Anterior cingulate cortex (tissue), 58 donors: ENCODE measurements around the gene TIPARP.

Source experiments
- DNase-seq, 58 donors: peaks; one replicate each; lab custom pipeline; 2025; lab: John Stamatoyannopoulos, UW

The TIPARP gene

GRCh38 chr3:156674046-156674910 is at the start of gene TIPARP:
Gene TIPARP, plus strand, starts transcription at chr3:156674590. Its CDS starts 3,108 bp downstream, at chr3:156677698.
- peak; percentile 88 to 100 (median 98) for DNase-seq

- no peak for DNase-seq
Observed at GRCh38 chr3:156626104-156626503, 48.3 kb upstream of the TIPARP start.

GRCh38 chr3:156627946-156628569 is 46.3 kb upstream of the TIPARP start:
- DNase-seq: no peak

DNA sequence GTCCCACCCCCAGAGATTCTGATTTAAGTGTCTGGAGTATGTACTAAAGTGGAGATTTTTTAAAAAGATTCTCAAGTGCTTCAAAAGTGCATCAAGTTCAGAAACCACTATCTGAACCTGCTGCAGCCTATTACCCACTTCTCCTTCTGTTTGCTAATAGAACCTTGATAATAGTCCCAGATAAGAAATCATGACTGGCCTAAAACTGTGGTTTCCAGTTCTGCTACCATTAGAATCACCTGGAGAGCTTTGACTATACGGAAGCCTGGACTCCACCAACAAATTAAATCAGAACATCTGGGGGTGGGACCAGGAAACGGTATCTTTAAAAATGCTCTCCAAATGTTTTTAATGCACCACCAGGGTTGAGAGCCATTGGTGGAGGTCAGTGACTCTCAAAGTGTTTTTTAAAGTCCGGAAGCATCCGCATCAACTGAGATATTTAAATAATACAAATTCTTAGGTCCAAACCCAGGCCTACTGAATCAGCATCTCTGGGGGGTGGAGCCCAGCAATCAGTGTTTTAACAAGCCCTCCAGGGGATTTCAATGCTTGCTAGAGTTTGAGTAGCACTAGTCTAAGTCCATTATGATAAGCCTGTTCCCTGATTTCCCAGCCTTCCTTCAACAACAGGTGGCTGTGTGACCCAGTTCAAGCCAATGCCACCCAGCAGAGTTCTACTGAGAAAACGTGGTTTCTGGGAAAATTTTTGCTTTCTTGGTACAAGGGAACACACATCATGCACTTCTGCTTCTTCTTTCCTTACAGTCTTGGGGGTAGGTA is 45.4 kb upstream of the TIPARP start:
- DNase-seq: no peak

DNA sequence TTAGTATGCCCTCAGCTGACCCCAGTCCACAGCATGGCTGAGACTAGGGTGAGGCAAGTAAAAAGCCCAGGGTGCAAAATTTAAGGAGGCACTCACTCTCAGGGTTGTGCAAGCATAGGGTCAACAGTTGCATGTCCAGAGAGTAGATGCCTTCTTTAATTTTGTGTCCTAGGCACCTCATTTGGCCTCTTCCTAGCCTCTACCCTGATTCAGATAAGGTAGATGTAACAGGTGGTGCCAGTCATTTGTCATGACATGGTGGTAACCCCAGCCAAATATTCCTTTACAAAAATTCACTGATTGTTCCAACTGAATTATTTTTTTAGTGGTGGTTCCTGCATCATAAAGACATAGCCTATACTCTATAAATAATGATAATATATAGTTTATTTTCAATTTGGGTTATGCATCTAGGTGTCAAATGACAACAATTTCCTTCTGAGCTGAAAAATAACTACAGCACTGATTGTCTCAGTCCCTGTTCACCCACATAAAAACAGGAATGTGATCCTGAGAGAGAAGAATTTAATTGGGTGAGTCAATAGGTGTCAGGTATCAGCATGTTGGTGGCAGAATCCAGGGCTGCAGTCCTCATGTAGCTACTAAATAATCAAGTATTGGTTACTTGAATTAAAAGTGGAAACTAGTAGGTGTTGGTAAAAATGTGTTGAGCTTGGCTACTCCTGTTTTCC is 44.2 kb upstream of the TIPARP start:
- DNase-seq: no peak

DNA sequence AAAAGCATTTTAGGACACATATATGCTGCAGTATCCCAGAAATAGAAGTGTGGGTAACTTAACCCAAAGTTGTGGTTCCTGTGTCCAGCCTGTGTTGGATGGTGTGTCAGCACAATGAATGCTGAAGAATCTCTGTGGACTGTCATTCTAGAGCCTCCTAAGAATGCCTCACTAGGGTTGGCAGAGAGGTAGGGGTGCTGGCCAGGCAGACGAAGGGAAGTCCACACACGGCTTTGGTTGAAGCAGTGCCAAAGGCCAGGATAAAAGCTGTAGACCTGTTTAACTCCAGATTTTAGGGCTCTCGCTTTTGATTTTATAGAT is 43.7 kb upstream of the TIPARP start:
- DNase-seq: no peak

DNA sequence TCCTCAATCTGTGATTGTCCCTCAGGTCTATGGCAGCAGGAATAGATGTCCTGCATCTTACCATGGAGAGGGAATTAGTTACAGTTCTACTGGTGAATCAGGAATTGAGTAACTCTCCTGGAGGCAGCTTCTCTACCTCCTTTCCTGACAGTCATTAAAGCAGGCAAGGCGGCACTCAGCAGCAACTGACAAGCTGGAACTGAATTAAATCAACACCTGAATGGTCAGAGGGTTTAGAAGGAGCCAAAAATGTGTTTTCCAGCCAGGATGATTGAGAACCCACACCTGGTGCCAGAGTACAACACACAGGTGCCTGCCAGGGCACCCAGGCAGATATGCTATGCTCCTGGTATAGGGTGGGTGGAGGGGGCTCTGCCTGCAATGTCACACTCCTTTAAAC is 43.1 kb upstream of the TIPARP start:
- no peak for DNase-seq

- DNase-seq: no peak
Observed at GRCh38 chr3:156632601-156633000, 41.8 kb upstream of the TIPARP start.

GRCh38 chr3:156633335-156633734 is 41.1 kb upstream of the TIPARP start:
- peak in 19 of 58 donors; percentile 3 to 36 (median 13) for DNase-seq

DNA sequence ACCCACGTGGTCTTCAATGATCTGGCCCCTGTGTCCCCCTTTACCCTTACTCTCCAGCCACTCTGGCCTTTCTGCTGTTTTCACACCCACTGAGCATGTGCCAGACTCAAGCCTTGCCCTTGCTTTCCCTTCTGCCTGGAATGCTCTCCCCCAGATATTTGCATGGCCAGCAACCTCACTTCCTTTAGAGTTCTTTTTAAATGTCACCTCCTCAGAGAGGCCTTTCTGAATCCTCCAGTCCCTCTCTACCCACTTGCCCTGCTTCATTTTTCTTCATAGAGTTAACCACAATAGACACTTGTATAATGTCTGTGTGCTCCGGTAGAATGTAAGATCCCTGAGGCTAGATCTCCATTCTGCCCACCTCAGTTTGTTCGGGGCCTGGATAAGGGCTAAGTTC is 39.4 kb upstream of the TIPARP start:
- DNase-seq: no peak

DNA sequence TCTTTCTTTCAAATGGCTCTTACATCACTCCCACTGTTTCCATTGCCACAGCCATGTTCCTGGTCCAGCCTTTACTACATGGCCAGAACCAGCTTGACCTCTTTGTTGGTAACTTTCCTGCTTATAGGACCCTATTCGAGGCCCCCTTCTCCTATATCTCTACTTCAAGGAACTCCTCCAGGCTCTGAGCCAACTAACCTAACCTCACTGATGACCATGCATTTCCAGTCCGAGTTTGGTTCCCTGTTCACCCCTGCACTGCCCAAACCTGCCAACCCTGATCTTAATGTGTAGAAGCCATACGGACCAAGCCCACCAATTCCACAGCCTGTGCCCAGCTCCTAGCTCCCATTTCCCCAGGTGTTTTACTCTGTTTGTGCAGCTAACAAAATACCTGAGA is 38.4 kb upstream of the TIPARP start:
- DNase-seq: no peak

GRCh38 chr3:156637480-156638022 is 36.8 kb upstream of the TIPARP start:
- no peak for DNase-seq

GRCh38 chr3:156638271-156638670 is 36.1 kb upstream of the TIPARP start:
- no peak for DNase-seq

- no peak for DNase-seq
Observed at GRCh38 chr3:156639414-156640023, 34.9 kb upstream of the TIPARP start.

DNA sequence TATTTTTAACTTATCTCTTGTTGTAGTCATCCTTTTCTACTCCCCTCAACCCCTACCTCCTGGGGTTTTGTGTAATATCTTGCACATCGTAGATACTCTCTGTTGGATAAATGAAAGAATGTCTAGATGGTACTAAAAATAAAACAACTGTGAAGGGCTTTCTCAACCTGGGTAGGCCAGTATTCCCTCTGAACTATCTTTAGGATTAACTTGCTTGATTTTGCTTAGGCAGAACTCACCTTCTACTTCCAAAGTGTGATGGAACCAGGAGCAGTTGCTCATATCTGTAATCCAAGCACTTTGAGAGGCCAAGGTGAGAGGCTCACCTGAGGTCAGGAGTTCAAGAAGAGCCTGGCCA is 32.8 kb upstream of the TIPARP start:
- DNase-seq: no peak

DNA sequence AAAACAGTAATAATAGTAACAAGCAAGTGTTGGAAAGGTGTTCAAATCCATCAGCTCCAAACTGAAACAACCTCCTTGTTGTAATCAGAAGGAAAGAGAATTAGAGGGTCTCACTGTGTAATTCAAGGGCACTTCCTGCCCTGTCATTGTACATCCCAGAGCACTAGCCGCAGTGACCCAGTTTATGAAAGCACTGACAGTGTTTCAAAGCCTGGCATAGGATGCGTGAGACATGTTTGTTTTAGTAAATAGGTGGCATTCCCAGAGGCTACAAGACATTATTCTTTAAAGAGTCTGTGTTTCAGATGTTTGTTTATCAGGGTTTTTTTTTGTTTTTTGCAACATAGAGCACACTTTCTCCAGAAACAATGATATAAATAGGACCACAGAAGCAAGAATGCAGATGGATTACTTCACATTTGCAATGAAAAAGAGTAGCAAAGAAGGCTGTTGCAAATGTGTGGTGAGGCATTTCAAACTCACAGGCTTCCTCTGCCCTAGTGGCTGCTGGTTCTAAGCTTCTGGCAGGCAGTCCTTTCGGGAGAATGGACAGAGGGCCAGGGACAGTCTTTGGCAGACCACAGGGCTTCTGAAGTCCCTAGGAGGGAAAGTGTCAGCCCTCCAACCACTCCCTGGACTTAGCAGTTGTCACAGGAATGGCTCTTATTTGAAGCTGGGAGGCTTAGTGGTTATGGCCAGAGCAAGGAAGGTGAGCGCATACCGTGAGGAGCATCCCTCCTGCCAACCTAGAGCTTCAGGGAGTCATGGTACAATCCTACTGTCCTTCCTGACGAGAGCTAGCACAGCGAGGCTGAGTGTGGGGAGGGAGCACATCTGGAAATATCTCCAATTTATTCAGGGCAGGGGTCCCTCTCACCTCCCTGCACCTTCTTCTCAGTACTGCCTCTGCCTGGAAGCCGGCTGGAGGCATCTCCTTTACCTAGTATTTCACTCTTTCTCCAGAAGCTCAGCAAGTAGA is 31.4 kb upstream of the TIPARP start:
- DNase-seq: peak in 33 of 58 donors; percentile 3 to 69 (median 30)

DNA sequence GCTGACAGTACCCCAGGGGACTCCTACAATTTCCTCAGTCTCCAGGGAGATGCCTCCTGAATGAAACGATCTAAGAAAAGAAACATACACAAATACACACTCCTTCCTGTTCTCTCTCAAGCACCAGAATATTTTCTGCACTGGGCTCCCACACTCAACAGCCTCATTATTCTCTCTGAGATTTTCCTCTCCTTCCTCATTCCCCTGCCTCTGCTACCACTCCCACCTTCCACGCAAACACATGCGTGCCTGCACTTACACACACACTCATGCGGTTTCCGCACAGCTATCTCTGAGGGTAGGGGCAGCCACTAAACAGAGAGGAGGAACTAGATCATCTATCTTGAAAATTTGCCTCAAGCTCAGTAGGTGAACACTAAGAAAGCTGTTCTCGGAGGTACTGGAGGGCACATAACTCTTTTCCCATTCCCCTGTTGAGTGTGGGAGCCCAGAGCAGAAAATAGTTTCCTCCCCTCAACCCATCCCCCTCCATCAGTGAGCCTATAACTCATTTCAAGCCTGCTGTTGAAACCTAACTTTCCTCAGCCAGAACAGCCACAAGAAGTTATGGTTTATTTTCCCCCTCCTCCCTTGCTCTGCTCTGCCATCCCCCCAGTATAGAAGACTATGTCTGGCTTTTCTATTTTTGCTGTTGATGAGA is 30.5 kb upstream of the TIPARP start:
- peak in 14 of 58 donors; percentile 9 to 48 (median 24) for DNase-seq

DNA sequence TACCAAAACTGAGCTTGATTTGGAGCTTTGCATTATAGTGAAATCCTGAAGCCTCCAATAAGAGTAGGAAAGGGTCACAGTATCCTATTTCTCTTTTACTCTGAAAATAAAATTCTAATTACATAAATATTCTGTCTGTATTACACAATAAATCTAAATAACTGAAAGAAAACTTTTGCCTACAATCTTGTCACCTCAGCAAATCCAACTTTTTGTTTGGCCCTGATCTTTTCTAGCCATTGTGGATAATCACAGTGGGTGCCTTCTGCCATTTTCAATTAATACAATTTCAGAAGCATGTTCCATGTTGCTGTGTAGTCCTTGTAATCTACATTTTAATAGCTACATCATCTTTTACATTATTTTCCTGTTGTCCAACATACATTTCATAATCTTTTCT is 29.4 kb upstream of the TIPARP start:
- DNase-seq: no peak
